ENCODE measurements around the gene CTAG2.

The CTAG2 gene

GRCh38 chrX:154602766-154603437, 50.5 kb downstream of the CTAG2 start:
- no peak for DNase-seq (ENCODE audit: low read depth)
- TF ChIP-seq CTCF (conservative IDR thresholded peaks at IDR 0.05; ENCODE audit: low read length), result no peak
- no peak overlapping the region for H3K4me3 ChIP-seq (ENCODE audit: low read length)

- no peak for DNase-seq (ENCODE audit: low read depth)
- TF ChIP-seq CTCF (conservative IDR thresholded peaks at IDR 0.05; ENCODE audit: low read length), result no peak
- no peak overlapping the region for H3K4me3 ChIP-seq (ENCODE audit: low read length)
These were observed 51.2 kb downstream of the CTAG2 start for GRCh38 chrX:154602226-154602625.
